Measurements from ENCODE around the gene RCE1.

DNA sequence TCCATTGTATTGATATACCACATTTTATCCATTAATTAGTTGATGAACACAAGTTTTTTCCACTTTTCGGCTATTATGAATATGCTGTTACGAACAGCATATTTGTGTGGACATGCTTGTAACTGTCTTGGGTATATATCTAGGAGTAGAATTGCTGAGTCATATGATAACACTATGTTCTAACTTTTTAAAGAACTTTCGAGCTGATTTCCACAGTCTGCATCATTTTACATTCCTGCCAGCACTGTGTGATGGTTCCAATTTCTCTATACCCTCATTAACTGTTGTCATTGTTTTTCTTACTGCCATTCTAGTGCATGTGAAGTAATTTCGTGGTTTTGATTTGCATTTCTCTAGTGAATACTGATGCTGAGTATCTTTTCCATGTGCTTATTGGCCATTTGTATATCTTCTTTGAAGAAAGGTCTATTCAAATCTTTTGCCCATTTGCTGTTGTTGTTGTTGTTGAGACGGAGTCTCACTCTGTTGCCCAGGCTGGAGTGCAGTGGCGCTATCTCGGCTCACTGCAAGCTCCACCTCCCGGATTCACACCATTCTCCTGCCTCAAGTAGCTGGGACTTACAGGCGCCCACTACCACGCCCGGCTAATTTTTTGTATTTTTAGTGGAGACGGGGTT, 7.4 kb upstream of the RCE1 start:
- TF ChIP-seq, protein P1, sequence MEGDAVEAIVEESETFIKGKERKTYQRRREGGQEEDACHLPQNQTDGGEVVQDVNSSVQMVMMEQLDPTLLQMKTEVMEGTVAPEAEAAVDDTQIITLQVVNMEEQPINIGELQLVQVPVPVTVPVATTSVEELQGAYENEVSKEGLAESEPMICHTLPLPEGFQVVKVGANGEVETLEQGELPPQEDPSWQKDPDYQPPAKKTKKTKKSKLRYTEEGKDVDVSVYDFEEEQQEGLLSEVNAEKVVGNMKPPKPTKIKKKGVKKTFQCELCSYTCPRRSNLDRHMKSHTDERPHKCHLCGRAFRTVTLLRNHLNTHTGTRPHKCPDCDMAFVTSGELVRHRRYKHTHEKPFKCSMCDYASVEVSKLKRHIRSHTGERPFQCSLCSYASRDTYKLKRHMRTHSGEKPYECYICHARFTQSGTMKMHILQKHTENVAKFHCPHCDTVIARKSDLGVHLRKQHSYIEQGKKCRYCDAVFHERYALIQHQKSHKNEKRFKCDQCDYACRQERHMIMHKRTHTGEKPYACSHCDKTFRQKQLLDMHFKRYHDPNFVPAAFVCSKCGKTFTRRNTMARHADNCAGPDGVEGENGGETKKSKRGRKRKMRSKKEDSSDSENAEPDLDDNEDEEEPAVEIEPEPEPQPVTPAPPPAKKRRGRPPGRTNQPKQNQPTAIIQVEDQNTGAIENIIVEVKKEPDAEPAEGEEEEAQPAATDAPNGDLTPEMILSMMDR (IDR thresholded peaks at IDR 0.05), result no peak
- TF ChIP-seq POLR2A (IDR thresholded peaks at IDR 0.05) (no peak), POLR2AphosphoS5 (IDR thresholded peaks at IDR 0.05) (no peak)
